Spleen (tissue), 11 donors: ENCODE data around the gene LCK. TPM values are rescaled to one million over a fixed set of nuclear protein-coding genes. Genes with fewer than 3 reads are reported as not detected.
A peak's percentile ranks its signal among the peaks of the same experiment; 100 is the strongest.

Source experiments
- DNase-seq: peaks from one replicate; pipeline ENCODE4 v3.0.0-alpha.2; 2020
- H3K27ac ChIP-seq, 8 donors: fragments of 200-600 bp; sonication (generic) in 7 of 8; 1 replicate in 4 of 8; 2 replicates in 4 of 8; pipeline versions ENCODE4 v1.5.0 to v1.8.0; 2016 to 2021; ENCODE audit warnings: inconsistent platforms in 4 of 8, mild to moderate bottlenecking in 4 of 8, moderate library complexity in 1 of 8
- H3K27me3 ChIP-seq, 7 donors: fragments of 200-600 bp; sonication (generic) in 6 of 7; replicated peaks in 1 of 7; 1 replicate in 4 of 7; 2 replicates in 3 of 7; pipeline versions ENCODE4 v1.5.0 to v1.8.0; 2016 to 2021; ENCODE audit warnings: inconsistent platforms in 3 of 7, mild to moderate bottlenecking in 1 of 7
- H3K36me3 ChIP-seq, 6 donors: fragments of 200-600 bp; sonication (generic) in 5 of 6; 1 replicate in 4 of 6; 2 replicates in 2 of 6; pipeline versions ENCODE4 v1.5.0 to v1.8.0; 2016 to 2021; ENCODE audit warnings: inconsistent platforms in 2 of 6
- H3K4me1 ChIP-seq, 6 donors: fragments of 200-600 bp; sonication (generic) in 5 of 6; 1 replicate in 3 of 6; 2 replicates in 3 of 6; pipeline versions ENCODE4 v1.5.0 to v1.8.0; 2016 to 2021; ENCODE audit warnings: inconsistent platforms in 3 of 6
- H3K4me3 ChIP-seq, 8 donors: fragments of 200-600 bp; sonication (generic) in 7 of 8; 1 replicate in 4 of 8; 2 replicates in 4 of 8; pipeline versions ENCODE4 v1.5.0 to v1.8.0; 2016 to 2021; ENCODE audit warnings: inconsistent platforms in 4 of 8, mild to moderate bottlenecking in 4 of 8, moderate library complexity in 2 of 8
- H3K9me3 ChIP-seq, 8 donors: fragments of 200-600 bp; sonication (generic) in 7 of 8; 1 replicate in 4 of 8; 2 replicates in 4 of 8; pipeline versions ENCODE4 v1.5.0 to v1.8.0; 2016 to 2021; ENCODE audit warnings: inconsistent platforms in 4 of 8
- CTCF ChIP-seq, 11 experiments: fragments of 200-600 bp in 7 of 11; fragments of 450-650 bp in 4 of 11; sonication (generic) in 4 of 11; IDR thresholded peaks in 8 of 11; conservative IDR thresholded peaks in 3 of 11; 1 replicate in 7 of 11; 2 replicates in 4 of 11; pipeline versions ENCODE4 v1.4.0 to v1.8.0; 2016 to 2021; ENCODE audit warnings: antibody characterized with exemption in 11 of 11, inconsistent platforms in 4 of 11, mild to moderate bottlenecking in 1 of 11
- POLR2A ChIP-seq, 3 donors: fragments of 450-650 bp; IDR thresholded peaks; one replicate each; pipeline ENCODE4 v1.5.1; 2017; ENCODE audit warnings: antibody characterized with exemption in 3 of 3, mild to moderate bottlenecking in 1 of 3
- POLR2AphosphoS5 ChIP-seq, 3 donors: sonication (generic); formaldehyde crosslinking; IDR thresholded peaks; one replicate each; pipeline ENCODE4 v1.5.1; 2017; ENCODE audit warnings: antibody characterized with exemption in 3 of 3
- WGBS, 5 donors: extraction: QIAGEN DNeasy Blood & Tissue Kit in 3 of 5; methylation state at CpG; one replicate each; pipeline versions ENCODE4 v1.1.5 to v1.1.7; 2013 to 2018; 5-methylcytosine and 5-hydroxymethylcytosine counted together
- intact Hi-C: fragments of 100-400 bp; cut with DNase I; formaldehyde crosslinking; loops from one replicate; pipeline ENCODE4 v1.15.0; 2023; ENCODE audit warnings: low total_unique reads
- polyA plus RNA-seq, 3 donors: library from polyadenylated mRNA; stranded (reverse); fragments of 200-250 nt; gene quantifications; one replicate each; pipeline ENCODE4 v1.2.1, GENCODE V29; 2013
- small RNA-seq, 4 donors: library from RNA; depleted of rRNA; stranded (forward); fragments of <200 nt; gene quantifications; one replicate each; pipeline ENCODE3, GENCODE V24; 2016
- total RNA-seq, 7 donors: library from RNA; depleted of rRNA in 3 of 7; stranded (reverse); fragments of >200 nt in 3 of 7; fragmentation: NEBNext Ultra II Directional in 4 of 7; extraction: Animal tissue kit (Norgen Biotek cat#: 25700) in 4 of 7; gene quantifications; one replicate each; pipeline versions ENCODE4 v1.1.0 to v1.2.1, GENCODE V29; 2016 to 2021
- donor health status: healthy with polysubstance abuse.
- donor health status: DM: no; HTN: no; CAD: no; lungs with moderate emphysema.
- donor health status: DM: no; HTN: no; CAD: no.
- donor health status: Bipolar disorder and iron deficiency.
- donor health status: healthy.
- donor health status: DM: no; HTN: no; CAD: no.
- donor health status: DM: yes; HTN: yes; CAD: no.

LCK gene
- total and polyA plus RNA-seq, 10 donors = 37.9 to 84.5 (median 53.1) TPM

GRCh38 chr1:32334274-32334861 is 83.3 kb downstream of the LCK start:
- Histone ChIP-seq H3K4me3 (peak overlapping the region; percentile 54 to 87 (median 71)), H3K36me3 (peaks cover 0 to 52% (median 39%) of the 10 kb centered on the region in 6 donors), H3K9me3 (no peaks in the 10 kb centered on the region), H3K4me1 (peaks cover 37 to 72% (median 56%) of the 10 kb centered on the region in 6 donors), H3K27ac (peak overlapping the region in 6 of 8 donors; percentile 26 to 91 (median 88)), H3K27me3 (peaks cover 0 to 4% (median 0%) of the 10 kb centered on the region in 7 donors)
- TF ChIP-seq CTCF (IDR thresholded peaks at IDR 0.05 in 8 of 11, conservative IDR thresholded peaks at IDR 0.05 in 3 of 11) = no peak
- TF ChIP-seq POLR2AphosphoS5 (IDR thresholded peaks at IDR 0.05) = peak in 1 of 3 donors; percentile 19
- intact Hi-C loops = no loop called here
- peak; percentile 80 for DNase-seq
- 27 to 45% (median 34%) methylated on average over 9 of the region's 9 CpGs for WGBS, 5 donors

- peak; percentile 71 to 91 (median 82) for TF ChIP-seq CTCF (IDR thresholded peaks at IDR 0.05 in 8 of 11, conservative IDR thresholded peaks at IDR 0.05 in 3 of 11)
- no peak for TF ChIP-seq POLR2A (IDR thresholded peaks at IDR 0.05)
- TF ChIP-seq POLR2AphosphoS5 (IDR thresholded peaks at IDR 0.05) = peak; percentile 70 to 83 (median 70)
- Histone ChIP-seq H3K4me3 (peak overlapping the region; percentile 54 to 87 (median 71)), H3K4me1 (peaks cover 37 to 78% (median 61%) of the 10 kb centered on the region in 6 donors), H3K36me3 (peaks cover 0 to 46% (median 33%) of the 10 kb centered on the region in 6 donors), H3K9me3 (no peaks in the 10 kb centered on the region), H3K27ac (peak overlapping the region in 7 of 8 donors; percentile 81 to 91 (median 86)), H3K27me3 (peaks cover 0 to 4% (median 0%) of the 10 kb centered on the region in 7 donors)
- intact Hi-C loops = no loop called here
- peak; percentile 94 for DNase-seq
- 1 to 7% (median 2%) methylated on average over 12 to 46 of the region's 46 CpGs for WGBS, 5 donors
Observed at GRCh38 chr1:32334864-32335534, 83.9 kb downstream of the LCK start.

DNA sequence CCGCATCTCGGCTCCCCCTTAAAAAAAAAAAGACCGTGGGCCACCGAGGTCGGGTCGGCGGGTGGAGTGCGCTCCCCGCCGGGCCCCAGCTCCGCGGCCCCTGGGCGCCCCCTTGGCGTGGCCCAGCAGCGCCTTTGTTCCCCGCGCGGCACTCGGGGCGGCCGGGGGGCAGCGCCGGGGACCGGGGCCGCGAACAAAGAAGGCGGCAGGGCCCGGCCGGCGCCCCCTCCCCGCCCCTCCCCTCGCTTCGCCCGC is 84.4 kb downstream of the LCK start:
- DNase-seq = no peak
- peaks cover 37 to 83% (median 63%) of the 10 kb centered on the region in 6 donors for H3K4me1 ChIP-seq
- WGBS, 5 donors = 0 to 3% (median 1%) methylated on average over 12 to 34 of the region's 34 CpGs; no CpG with 5 or more reads in 1 of the 5 donors
- peaks cover 0 to 4% (median 0%) of the 10 kb centered on the region in 7 donors for H3K27me3 ChIP-seq
- peak overlapping the region in 7 of 8 donors; percentile 81 to 91 (median 86) for H3K27ac ChIP-seq
- H3K36me3 ChIP-seq = peaks cover 0 to 41% (median 29%) of the 10 kb centered on the region in 6 donors
- TF ChIP-seq POLR2A (IDR thresholded peaks at IDR 0.05) = no peak
- TF ChIP-seq CTCF (IDR thresholded peaks at IDR 0.05 in 8 of 11, conservative IDR thresholded peaks at IDR 0.05 in 3 of 11) = no peak
- TF ChIP-seq POLR2AphosphoS5 (IDR thresholded peaks at IDR 0.05) = no peak
- intact Hi-C loops = no loop called here
- H3K9me3 ChIP-seq = no peaks in the 10 kb centered on the region
- peak overlapping the region; percentile 54 to 87 (median 71) for H3K4me3 ChIP-seq

Small RNA genes within 50 kb of the gene (small RNA-seq; reads per million reads assigned to genes)
- gene RF00017 = 0 reads per million in 4 donors
- 0 reads per million in 4 donors for gene RF00019

Other genes with a start within 250 kb of the LCK start
- gene KHDRBS1, start 237.4 kb upstream of the LCK start, total RNA-seq = 100 to 1,000 TPM in 3 of 7 donors, 10 to 100 TPM in 4; 69.9 to 109 (median 97.9) TPM
- 10 to 100 TPM; 63.8 to 80.6 (median 74.5) TPM for gene KHDRBS1, start 237.4 kb upstream of the LCK start, polyA plus RNA-seq
- 10 to 100 TPM in 5 of 7 donors, 1 to 10 TPM in 2; 6.4 to 18.6 (median 16.0) TPM for gene TMEM39B, start 178.3 kb upstream of the LCK start, total RNA-seq
- 10 to 100 TPM; 10.5 to 12.0 (median 11.9) TPM for gene TMEM39B, start 178.3 kb upstream of the LCK start, polyA plus RNA-seq
- 10 to 100 TPM; 37.0 to 57.1 (median 50.2) TPM for gene KPNA6, start 143.2 kb upstream of the LCK start, total RNA-seq
- gene KPNA6, start 143.2 kb upstream of the LCK start, polyA plus RNA-seq = 1 to 10 TPM; 3.5 to 6.7 (median 4.0) TPM
- gene TXLNA, start 71.6 kb upstream of the LCK start, total RNA-seq = 10 to 100 TPM; 39.2 to 49.3 (median 42.9) TPM
- 10 to 100 TPM in 1 of 3 donors, 1 to 10 TPM in 2; 8.7 to 24.8 (median 8.9) TPM for gene TXLNA, start 71.6 kb upstream of the LCK start, polyA plus RNA-seq
- gene CCDC28B, start 50.7 kb upstream of the LCK start, total RNA-seq = 1 to 10 TPM; 3.9 to 8.2 (median 5.1) TPM
- 10 to 100 TPM; 13.1 to 22.4 (median 13.5) TPM for gene CCDC28B, start 50.7 kb upstream of the LCK start, polyA plus RNA-seq
- gene IQCC, start 45.6 kb upstream of the LCK start, total RNA-seq = 1 to 10 TPM; 1.2 to 2.4 (median 1.5) TPM
- gene IQCC, start 45.6 kb upstream of the LCK start, polyA plus RNA-seq = 1 to 10 TPM; 1.6 to 2.4 (median 2.1) TPM
- gene DCDC2B, start 42.2 kb upstream of the LCK start, total RNA-seq = not detected
- gene DCDC2B, start 42.2 kb upstream of the LCK start, polyA plus RNA-seq = under 1 TPM in 1 of 3 donors, not detected in 2; 0.03 TPM
- 10 to 100 TPM; 18.4 to 30.2 (median 27.2) TPM for gene TMEM234, start 28.9 kb upstream of the LCK start, total RNA-seq
- 10 to 100 TPM in 2 of 3 donors, 1 to 10 TPM in 1; 7.7 to 14.9 (median 11.1) TPM for gene TMEM234, start 28.9 kb upstream of the LCK start, polyA plus RNA-seq
- gene EIF3I, start 28.9 kb upstream of the LCK start, total RNA-seq = 100 to 1,000 TPM in 6 of 7 donors, 10 to 100 TPM in 1; 94.5 to 122 (median 104) TPM
- 100 to 1,000 TPM; 144 to 182 (median 155) TPM for gene EIF3I, start 28.9 kb upstream of the LCK start, polyA plus RNA-seq
- 1 to 10 TPM in 5 of 7 donors, under 1 TPM in 1, not detected in 1; 0.54 to 2.3 (median 1.3) TPM for gene FAM167B, start 4.0 kb upstream of the LCK start, total RNA-seq
- 1 to 10 TPM; 2.3 to 2.7 (median 2.7) TPM for gene FAM167B, start 4.0 kb upstream of the LCK start, polyA plus RNA-seq
- gene HDAC1, start 40.8 kb downstream of the LCK start, total RNA-seq = 100 to 1,000 TPM in 4 of 7 donors, 10 to 100 TPM in 3; 83.0 to 116 (median 103) TPM
- gene HDAC1, start 40.8 kb downstream of the LCK start, polyA plus RNA-seq = 100 to 1,000 TPM in 1 of 3 donors, 10 to 100 TPM in 2; 91.0 to 108 (median 92.6) TPM
- gene MARCKSL1, start 85.0 kb downstream of the LCK start, total RNA-seq = 10 to 100 TPM; 25.7 to 73.8 (median 60.0) TPM
- gene MARCKSL1, start 85.0 kb downstream of the LCK start, polyA plus RNA-seq = 100 to 1,000 TPM in 1 of 3 donors, 10 to 100 TPM in 2; 73.5 to 120 (median 88.8) TPM
- gene FAM229A, start 111.2 kb downstream of the LCK start, total RNA-seq = 10 to 100 TPM; 10.5 to 23.5 (median 13.8) TPM
- 10 to 100 TPM; 10.8 to 27.6 (median 26.5) TPM for gene FAM229A, start 111.2 kb downstream of the LCK start, polyA plus RNA-seq
- gene TSSK3, start 111.3 kb downstream of the LCK start, total RNA-seq = 1 to 10 TPM in 6 of 7 donors, under 1 TPM in 1; 0.60 to 6.6 (median 3.9) TPM
- 1 to 10 TPM in 1 of 3 donors, under 1 TPM in 2; 0.15 to 2.9 (median 0.27) TPM for gene TSSK3, start 111.3 kb downstream of the LCK start, polyA plus RNA-seq
- 10 to 100 TPM; 65.3 to 95.8 (median 77.0) TPM for gene BSDC1, start 143.2 kb downstream of the LCK start, total RNA-seq
- gene BSDC1, start 143.2 kb downstream of the LCK start, polyA plus RNA-seq = 10 to 100 TPM; 18.4 to 39.5 (median 20.1) TPM
- gene ZBTB8B, start 213.8 kb downstream of the LCK start, total RNA-seq = not detected
- gene ZBTB8B, start 213.8 kb downstream of the LCK start, polyA plus RNA-seq = under 1 TPM in 1 of 3 donors, not detected in 2; under 0.01 TPM